GM12878 (cell line): Measurements from ENCODE around the gene E2F1. TPM values are rescaled to one million over a fixed set of nuclear protein-coding genes. Genes with fewer than 3 reads are reported as not detected.

ENCODE experiments used
- IKZF1 ChIP-seq: fragments of 450-650 bp; conservative IDR thresholded peaks from 2 replicates; pipeline ENCODE4 v1.6.1; 2017; ENCODE audit warnings: antibody characterized with exemption, mild to moderate bottlenecking
- IRF4 ChIP-seq: IDR thresholded peaks from 2 replicates; pipeline ENCODE4 v1.6.1; 2011; ENCODE audit warnings: low read depth, low read length
- LARP7 ChIP-seq: fragments of 450-650 bp; IDR thresholded peaks from 2 replicates; pipeline ENCODE4 v1.6.1; 2017; ENCODE audit warnings: mild to moderate bottlenecking
- POLR2A ChIP-seq: IDR thresholded peaks from 2 replicates; pipeline ENCODE4 v1.6.1; 2011; ENCODE audit warnings: low read depth, mild to moderate bottlenecking, low read length
- RB1 ChIP-seq: fragments of 450-650 bp; formaldehyde crosslinking; IDR thresholded peaks from 2 replicates; pipeline ENCODE4 v1.6.1; 2017; ENCODE audit warnings: mild to moderate bottlenecking, borderline replicate concordance
- SMAD1 ChIP-seq: fragments of 450-650 bp; IDR thresholded peaks from 2 replicates; pipeline ENCODE4 v1.6.1; 2018; ENCODE audit warnings: mild to moderate bottlenecking, low read depth; ENCODE audit not compliant: partially characterized antibody
- TCF3 ChIP-seq: IDR thresholded peaks from 2 replicates; pipeline ENCODE4 v1.6.1; 2012; ENCODE audit warnings: low read depth, mild to moderate bottlenecking, low read length, borderline replicate concordance; ENCODE audit not compliant: insufficient read depth
- YY1 ChIP-seq: IDR thresholded peaks from 2 replicates; pipeline ENCODE4 v1.6.1; 2011; ENCODE audit warnings: low read depth, mild to moderate bottlenecking, low read length
- polyA plus RNA-seq, 11 experiments: library from polyadenylated mRNA; depleted of rRNA in 4 of 11; unstranded in 6 of 11; stranded (reverse) in 5 of 11; fragments of >200 nt; fragmentation: Nextera tagmentation in 4 of 11; fragmentation: Illumina TruSeq in 1 of 11; extraction: Ambion mirVana in 4 of 11; extraction: Trizol in 1 of 11; gene quantifications; 1 replicate in 1 of 11; 2 replicates in 10 of 11; pipeline versions ENCODE4 v1.2.1 to v1.2.3, GENCODE V29; 2011 to 2016; ENCODE audit warnings: inconsistent platforms in 2 of 11, missing spikeins in 2 of 11, low read depth in 1 of 11
- total RNA-seq, 4 experiments: library from RNA; depleted of rRNA in 3 of 4; stranded (reverse); fragments of >200 nt in 3 of 4; fragmentation: Illumina TruSeq in 1 of 4; extraction: Trizol in 1 of 4; gene quantifications; 2 replicates each; pipeline versions ENCODE4 v1.2.1 to v1.2.3, GENCODE V29; 2013 to 2021
- TF ChIP-seq, protein P1 (sequence below), 3 experiments: IDR thresholded peaks in 2 of 3; conservative IDR thresholded peaks in 1 of 3; 2 replicates each; pipeline ENCODE4 v1.5.1; 2011; ENCODE audit warnings: low read depth in 3 of 3, low read length in 3 of 3, mild to moderate bottlenecking in 3 of 3, control low read depth in 2 of 3, moderate library complexity in 2 of 3, inconsistent platforms in 1 of 3, mixed read lengths in 1 of 3; ENCODE audit not compliant: control insufficient read depth in 2 of 3, insufficient read depth in 1 of 3; ENCODE audit errors: extremely low read depth in 1 of 3
- TF ChIP-seq, protein P2 (sequence below): fragments of 450-650 bp; IDR thresholded peaks from 2 replicates; pipeline ENCODE4 v1.6.1; 2016; ENCODE audit warnings: mild to moderate bottlenecking, moderate library complexity, borderline replicate concordance
- TF ChIP-seq, protein P3 (sequence below): fragments of 450-650 bp; IDR thresholded peaks from 2 replicates; pipeline ENCODE4 v1.6.1; 2017; ENCODE audit warnings: mild to moderate bottlenecking, moderate library complexity
- TF ChIP-seq, protein P4 (sequence below): fragments of 450-650 bp; conservative IDR thresholded peaks from 2 replicates; pipeline ENCODE4 v1.6.1; 2017; ENCODE audit warnings: mild to moderate bottlenecking, moderate library complexity
- TF ChIP-seq, protein P5 (sequence below): IDR thresholded peaks from 2 replicates; pipeline ENCODE4 v1.6.1; 2011; ENCODE audit warnings: low read depth, low read length, improper control_type of control experiment, borderline replicate concordance

E2F1 gene
- total and polyA plus RNA-seq, 10 of the 15 experiments (the other 5 are each of a cell fraction or from before 2014, with no cell fraction given), result 0.29 to 50.2 (median 19.7) TPM

DNA sequence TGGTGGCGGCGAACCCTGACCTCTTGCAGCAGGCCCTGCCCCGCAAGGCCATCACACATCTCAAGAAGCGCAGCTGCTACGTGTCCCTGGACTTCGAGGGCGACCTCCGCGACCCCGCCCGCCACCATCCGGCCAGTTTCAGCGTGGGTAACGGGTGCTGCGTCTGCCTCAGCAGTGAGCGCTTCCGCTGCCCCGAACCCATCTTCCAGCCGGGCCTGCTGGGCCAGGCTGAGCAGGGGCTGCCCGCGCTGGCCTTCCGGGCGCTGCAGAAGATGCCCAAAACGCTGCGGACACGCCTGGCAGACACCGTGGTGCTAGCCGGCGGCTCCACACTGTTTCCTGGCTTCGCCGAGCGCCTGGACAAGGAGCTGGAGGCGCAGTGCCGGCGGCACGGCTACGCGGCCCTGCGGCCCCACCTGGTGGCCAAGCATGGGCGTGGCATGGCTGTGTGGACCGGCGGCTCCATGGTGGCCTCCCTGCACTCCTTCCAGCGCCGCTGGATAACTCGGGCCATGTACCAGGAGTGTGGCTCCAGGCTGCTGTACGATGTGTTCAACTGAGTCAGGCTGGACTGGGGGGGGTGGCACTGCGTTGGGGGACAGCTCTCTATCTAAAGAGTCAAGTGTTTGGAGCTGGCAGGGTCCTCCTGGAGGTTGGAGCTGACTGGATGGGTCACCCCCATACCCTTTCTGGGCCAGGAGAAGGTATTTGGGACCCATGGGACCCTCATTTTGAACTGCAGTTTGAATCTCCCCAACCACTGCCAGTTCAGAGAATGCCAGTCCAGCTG is 18.3 kb downstream of the E2F1 start (continued):
- TF ChIP-seq, protein P1, sequence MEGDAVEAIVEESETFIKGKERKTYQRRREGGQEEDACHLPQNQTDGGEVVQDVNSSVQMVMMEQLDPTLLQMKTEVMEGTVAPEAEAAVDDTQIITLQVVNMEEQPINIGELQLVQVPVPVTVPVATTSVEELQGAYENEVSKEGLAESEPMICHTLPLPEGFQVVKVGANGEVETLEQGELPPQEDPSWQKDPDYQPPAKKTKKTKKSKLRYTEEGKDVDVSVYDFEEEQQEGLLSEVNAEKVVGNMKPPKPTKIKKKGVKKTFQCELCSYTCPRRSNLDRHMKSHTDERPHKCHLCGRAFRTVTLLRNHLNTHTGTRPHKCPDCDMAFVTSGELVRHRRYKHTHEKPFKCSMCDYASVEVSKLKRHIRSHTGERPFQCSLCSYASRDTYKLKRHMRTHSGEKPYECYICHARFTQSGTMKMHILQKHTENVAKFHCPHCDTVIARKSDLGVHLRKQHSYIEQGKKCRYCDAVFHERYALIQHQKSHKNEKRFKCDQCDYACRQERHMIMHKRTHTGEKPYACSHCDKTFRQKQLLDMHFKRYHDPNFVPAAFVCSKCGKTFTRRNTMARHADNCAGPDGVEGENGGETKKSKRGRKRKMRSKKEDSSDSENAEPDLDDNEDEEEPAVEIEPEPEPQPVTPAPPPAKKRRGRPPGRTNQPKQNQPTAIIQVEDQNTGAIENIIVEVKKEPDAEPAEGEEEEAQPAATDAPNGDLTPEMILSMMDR (IDR thresholded peaks at IDR 0.05 in 2 of 3, conservative IDR thresholded peaks at IDR 0.05 in 1 of 3; ENCODE audit: control insufficient read depth in 2 of 3, extremely low read depth in 1 of 3, insufficient read depth in 1 of 3, low read depth in 3 of 3, low read length in 3 of 3), result peak; percentile 92 to 99 (median 96); a peak in 5 of 6 replicates
- TF ChIP-seq IKZF1 (peak; percentile 63; the same call in 1 of the 2 replicates), TCF3 (0 out of 2 replicates have a peak, but pooled peaks have one; percentile 25), YY1 (peak; percentile 91), IRF4 (0 out of 2 replicates have a peak, but pooled peaks have one; percentile 18), LARP7 (0 out of 2 replicates have a peak, but pooled peaks have one; percentile 27), POLR2A (peak; percentile 45; the same call in 1 of the 2 replicates), RB1 (peak; percentile 88), SMAD1 (no peak)
- TF ChIP-seq, protein P2, sequence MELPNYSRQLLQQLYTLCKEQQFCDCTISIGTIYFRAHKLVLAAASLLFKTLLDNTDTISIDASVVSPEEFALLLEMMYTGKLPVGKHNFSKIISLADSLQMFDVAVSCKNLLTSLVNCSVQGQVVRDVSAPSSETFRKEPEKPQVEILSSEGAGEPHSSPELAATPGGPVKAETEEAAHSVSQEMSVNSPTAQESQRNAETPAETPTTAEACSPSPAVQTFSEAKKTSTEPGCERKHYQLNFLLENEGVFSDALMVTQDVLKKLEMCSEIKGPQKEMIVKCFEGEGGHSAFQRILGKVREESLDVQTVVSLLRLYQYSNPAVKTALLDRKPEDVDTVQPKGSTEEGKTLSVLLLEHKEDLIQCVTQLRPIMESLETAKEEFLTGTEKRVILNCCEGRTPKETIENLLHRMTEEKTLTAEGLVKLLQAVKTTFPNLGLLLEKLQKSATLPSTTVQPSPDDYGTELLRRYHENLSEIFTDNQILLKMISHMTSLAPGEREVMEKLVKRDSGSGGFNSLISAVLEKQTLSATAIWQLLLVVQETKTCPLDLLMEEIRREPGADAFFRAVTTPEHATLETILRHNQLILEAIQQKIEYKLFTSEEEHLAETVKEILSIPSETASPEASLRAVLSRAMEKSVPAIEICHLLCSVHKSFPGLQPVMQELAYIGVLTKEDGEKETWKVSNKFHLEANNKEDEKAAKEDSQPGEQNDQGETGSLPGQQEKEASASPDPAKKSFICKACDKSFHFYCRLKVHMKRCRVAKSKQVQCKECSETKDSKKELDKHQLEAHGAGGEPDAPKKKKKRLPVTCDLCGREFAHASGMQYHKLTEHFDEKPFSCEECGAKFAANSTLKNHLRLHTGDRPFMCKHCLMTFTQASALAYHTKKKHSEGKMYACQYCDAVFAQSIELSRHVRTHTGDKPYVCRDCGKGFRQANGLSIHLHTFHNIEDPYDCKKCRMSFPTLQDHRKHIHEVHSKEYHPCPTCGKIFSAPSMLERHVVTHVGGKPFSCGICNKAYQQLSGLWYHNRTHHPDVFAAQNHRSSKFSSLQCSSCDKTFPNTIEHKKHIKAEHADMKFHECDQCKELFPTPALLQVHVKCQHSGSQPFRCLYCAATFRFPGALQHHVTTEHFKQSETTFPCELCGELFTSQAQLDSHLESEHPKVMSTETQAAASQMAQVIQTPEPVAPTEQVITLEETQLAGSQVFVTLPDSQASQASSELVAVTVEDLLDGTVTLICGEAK, result peak; percentile 47
- TF ChIP-seq, protein P3, sequence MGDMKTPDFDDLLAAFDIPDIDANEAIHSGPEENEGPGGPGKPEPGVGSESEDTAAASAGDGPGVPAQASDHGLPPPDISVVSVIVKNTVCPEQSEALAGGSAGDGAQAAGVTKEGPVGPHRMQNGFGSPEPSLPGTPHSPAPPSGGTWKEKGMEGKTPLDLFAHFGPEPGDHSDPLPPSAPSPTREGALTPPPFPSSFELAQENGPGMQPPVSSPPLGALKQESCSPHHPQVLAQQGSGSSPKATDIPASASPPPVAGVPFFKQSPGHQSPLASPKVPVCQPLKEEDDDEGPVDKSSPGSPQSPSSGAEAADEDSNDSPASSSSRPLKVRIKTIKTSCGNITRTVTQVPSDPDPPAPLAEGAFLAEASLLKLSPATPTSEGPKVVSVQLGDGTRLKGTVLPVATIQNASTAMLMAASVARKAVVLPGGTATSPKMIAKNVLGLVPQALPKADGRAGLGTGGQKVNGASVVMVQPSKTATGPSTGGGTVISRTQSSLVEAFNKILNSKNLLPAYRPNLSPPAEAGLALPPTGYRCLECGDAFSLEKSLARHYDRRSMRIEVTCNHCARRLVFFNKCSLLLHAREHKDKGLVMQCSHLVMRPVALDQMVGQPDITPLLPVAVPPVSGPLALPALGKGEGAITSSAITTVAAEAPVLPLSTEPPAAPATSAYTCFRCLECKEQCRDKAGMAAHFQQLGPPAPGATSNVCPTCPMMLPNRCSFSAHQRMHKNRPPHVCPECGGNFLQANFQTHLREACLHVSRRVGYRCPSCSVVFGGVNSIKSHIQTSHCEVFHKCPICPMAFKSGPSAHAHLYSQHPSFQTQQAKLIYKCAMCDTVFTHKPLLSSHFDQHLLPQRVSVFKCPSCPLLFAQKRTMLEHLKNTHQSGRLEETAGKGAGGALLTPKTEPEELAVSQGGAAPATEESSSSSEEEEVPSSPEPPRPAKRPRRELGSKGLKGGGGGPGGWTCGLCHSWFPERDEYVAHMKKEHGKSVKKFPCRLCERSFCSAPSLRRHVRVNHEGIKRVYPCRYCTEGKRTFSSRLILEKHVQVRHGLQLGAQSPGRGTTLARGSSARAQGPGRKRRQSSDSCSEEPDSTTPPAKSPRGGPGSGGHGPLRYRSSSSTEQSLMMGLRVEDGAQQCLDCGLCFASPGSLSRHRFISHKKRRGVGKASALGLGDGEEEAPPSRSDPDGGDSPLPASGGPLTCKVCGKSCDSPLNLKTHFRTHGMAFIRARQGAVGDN, result no peak
- TF ChIP-seq, protein P4, sequence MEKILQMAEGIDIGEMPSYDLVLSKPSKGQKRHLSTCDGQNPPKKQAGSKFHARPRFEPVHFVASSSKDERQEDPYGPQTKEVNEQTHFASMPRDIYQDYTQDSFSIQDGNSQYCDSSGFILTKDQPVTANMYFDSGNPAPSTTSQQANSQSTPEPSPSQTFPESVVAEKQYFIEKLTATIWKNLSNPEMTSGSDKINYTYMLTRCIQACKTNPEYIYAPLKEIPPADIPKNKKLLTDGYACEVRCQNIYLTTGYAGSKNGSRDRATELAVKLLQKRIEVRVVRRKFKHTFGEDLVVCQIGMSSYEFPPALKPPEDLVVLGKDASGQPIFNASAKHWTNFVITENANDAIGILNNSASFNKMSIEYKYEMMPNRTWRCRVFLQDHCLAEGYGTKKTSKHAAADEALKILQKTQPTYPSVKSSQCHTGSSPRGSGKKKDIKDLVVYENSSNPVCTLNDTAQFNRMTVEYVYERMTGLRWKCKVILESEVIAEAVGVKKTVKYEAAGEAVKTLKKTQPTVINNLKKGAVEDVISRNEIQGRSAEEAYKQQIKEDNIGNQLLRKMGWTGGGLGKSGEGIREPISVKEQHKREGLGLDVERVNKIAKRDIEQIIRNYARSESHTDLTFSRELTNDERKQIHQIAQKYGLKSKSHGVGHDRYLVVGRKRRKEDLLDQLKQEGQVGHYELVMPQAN, result 0 out of 2 replicates have a peak, but pooled peaks have one; percentile 33
- TF ChIP-seq, protein P5, sequence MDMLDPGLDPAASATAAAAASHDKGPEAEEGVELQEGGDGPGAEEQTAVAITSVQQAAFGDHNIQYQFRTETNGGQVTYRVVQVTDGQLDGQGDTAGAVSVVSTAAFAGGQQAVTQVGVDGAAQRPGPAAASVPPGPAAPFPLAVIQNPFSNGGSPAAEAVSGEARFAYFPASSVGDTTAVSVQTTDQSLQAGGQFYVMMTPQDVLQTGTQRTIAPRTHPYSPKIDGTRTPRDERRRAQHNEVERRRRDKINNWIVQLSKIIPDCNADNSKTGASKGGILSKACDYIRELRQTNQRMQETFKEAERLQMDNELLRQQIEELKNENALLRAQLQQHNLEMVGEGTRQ, result no peak
